ENCODE data around the gene PRPS1.
"Not testable (repeated sequence)": the region's sequence is repeated elsewhere in the genome, so short reads cannot be mapped to it uniquely, and the experiment has no call there.

The PRPS1 gene

GRCh38 chrX:107673933-107674479, 45.7 kb downstream of the PRPS1 start:
- in situ Hi-C loops (cut with MboI; ENCODE audit: low sequenced_read_pairs): no loop called here

- in situ Hi-C loops (cut with MboI; ENCODE audit: low sequenced_read_pairs): no loop called here
These were observed 46.4 kb downstream of the PRPS1 start for GRCh38 chrX:107674480-107675364.

- in situ Hi-C loops (cut with MboI; ENCODE audit: low sequenced_read_pairs): no loop called here
These were observed 47.0 kb downstream of the PRPS1 start for GRCh38 chrX:107675365-107675654.

DNA sequence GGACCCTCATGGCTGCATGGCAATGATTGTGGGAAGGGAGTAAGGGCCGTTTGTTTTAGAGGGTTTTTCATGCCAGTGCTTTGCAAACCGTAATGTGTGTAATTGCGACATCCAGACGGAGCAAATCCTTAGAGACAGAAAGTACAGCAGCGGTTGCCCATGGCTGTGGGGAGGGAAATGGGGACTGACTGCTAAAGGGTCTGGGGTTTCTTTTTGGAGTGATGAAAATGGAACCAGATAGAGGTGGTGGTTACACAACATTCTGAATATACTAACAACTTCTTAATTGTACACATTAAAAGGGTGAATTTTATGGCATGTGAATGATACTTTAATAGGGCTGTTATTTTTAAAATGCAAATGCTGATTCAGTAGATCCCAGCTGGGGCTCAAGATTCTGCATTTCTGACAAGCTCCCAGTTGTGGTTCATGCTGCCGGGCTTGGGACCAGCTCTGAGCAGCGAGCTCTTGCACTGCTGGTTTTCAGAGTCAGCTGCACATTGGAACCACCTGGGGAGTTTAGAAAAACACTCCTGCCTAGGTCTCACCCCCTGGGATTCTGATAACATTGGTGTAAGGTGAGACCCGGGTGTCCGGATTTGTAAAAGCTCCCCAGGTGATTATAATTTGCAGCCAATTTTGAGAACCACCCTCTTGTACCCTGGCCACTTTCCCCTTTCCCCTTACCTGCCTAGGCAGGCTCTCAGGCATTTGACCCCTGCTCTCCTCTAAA, 47.7 kb downstream of the PRPS1 start:
- in situ Hi-C loops (cut with MboI; ENCODE audit: low sequenced_read_pairs): no loop called here

DNA sequence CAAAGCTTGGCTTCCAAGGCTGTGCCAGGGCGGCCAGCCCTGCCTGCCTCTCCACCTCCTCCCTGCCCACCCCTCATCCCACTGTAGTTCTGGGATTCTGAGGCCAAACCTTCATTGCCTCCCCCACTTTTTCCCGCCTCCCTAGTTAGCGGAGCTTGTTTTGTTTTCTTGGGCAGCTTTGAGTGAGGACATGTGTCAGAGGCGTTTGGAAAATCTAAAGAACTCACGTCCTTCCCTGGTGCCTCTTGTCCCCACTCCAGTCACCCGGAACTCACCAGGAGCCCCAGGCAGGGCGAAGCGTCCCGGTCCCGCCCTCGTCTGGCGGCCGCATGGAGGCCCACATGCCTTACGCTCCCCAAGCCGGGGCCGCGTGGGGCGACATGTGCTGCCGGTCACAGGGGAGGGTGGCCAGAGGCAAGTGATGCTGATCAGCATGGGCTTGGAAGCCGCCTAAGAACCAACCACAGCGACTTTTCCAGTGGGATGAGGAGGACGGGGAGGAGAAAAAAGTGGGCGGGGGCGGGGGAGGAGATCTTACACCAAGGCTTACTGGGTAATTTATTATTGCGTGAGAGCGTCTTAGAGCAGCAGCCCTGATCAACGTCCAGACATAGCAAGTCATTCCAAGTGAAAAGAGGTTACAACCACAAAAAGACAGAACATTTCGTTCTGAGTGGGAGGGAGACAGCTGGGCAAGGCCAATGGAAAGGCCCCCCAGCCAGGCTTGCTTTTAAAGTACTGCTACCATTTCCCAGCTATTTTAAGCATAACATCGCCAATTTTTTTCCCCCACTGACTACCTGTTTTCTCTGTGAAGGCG, 48.5 kb downstream of the PRPS1 start:
- in situ Hi-C loops (cut with MboI; ENCODE audit: low sequenced_read_pairs): no loop called here

DNA sequence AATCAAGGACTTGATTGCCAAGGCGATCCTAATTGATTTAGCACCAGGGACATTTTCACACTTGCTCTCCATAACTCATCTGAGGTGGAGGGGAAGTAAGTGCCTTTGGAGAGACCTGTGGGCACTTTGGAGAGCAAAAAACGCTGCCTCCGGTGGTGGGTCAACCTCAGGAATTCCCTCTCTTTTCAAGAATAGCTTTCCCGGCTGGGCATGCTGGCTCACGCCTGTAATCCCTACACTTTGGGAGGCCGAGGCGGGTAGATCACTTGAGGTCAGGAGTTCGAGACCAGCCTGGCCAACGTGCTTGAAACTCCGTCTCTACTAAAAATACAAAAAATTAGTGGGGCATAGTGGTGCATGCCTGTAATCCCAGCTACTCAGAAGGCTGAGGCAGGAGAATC, 49.2 kb downstream of the PRPS1 start:
- in situ Hi-C loops (cut with MboI; ENCODE audit: low sequenced_read_pairs): no loop called here

GRCh38 chrX:107677909-107678308, 49.6 kb downstream of the PRPS1 start:
- in situ Hi-C loops (cut with MboI; ENCODE audit: low sequenced_read_pairs): no loop called here

DNA sequence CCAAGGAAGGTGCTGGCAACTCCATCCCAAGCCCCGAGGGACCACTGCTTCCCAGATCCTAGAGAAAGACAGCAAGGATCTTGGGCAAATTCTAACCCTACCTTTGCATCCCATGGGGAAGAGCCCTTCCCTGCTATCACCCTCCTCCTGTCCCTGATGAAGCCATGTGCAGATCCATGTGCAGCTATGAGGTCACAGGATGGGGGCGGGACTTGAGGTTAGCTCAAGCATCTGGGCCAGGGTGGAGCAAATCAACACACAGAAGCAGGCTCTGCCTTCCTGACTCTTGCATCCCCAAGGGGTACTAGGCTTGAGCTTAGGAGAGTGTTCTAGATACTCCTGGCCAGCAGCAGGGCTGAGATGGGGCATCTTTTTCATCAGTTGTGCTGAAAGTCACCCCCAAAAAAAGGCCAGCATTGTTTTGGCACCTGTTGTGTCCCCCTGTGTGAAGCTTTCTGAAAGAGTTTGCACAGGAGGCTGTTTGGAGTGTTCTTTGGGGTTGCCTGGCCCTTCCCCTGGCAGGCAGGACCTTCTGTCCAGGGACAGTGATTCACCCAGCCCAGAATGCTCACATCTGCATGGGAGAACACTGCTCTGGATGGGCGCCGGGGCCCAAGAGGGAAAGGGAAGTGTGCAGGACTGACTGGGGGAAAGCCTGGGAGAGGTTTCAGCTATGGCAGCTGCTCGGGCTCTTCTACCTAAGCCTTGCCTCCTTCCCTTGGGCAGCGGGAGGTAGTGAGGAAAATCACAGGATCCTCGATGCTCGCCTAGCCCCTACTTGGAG, 50.8 kb downstream of the PRPS1 start:
- in situ Hi-C loops (cut with MboI; ENCODE audit: low sequenced_read_pairs): no loop called here

- in situ Hi-C loops (cut with MboI; ENCODE audit: low sequenced_read_pairs): no loop called here
These were observed 53.9 kb downstream of the PRPS1 start for GRCh38 chrX:107682256-107682655.

GRCh38 chrX:107683124-107683895, 55.0 kb downstream of the PRPS1 start:
- in situ Hi-C loops (cut with MboI; ENCODE audit: low sequenced_read_pairs): no loop called here

- in situ Hi-C loops (cut with MboI; ENCODE audit: low sequenced_read_pairs): no loop called here
These were observed 55.6 kb downstream of the PRPS1 start for GRCh38 chrX:107683931-107684330.

DNA sequence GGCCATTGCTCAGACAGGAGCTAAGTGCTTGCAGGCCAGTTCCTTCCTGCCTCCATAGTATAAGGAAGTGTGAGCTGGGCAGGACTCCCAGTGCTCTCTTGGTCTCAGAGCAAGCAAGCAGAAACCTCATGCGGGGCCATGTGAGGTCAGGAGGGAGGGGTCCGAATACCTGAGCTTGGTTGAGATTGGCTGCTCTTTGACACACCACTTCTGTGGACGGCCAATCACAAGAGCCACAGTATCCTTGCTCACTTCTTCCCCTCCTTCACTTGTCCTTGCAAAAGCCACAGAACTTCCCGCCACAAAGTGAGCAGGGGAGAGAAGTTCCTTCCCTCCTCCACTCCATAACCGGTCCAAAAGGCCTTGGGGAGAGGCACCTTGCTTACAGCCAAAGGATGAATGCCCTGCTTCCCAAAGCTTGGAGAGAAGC, 56.7 kb downstream of the PRPS1 start:
- in situ Hi-C loops (cut with MboI; ENCODE audit: low sequenced_read_pairs): no loop called here

- in situ Hi-C loops (cut with MboI; ENCODE audit: low sequenced_read_pairs): not testable (repeated sequence)
These were observed 57.3 kb downstream of the PRPS1 start for GRCh38 chrX:107685586-107685985.

DNA sequence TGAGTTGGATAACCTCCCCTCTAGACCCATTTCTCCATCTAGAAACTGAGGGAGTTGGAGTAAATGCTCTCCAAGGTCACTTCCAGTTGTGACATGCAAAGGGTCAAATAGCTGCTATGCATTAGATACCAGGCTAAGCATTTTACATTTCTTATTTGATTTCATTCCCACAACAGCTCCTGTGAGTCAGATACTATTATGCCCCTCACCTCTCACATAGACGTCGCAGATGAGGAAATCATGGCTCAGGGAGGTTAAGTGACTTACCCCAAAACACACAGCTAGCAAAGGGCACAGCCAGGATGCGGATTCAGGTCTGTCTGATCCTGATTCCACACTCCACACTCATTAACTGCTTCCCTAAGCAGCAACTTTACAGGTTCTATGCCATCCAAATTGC, 57.7 kb downstream of the PRPS1 start:
- in situ Hi-C loops (cut with MboI; ENCODE audit: low sequenced_read_pairs): no loop called here

- in situ Hi-C loops (cut with MboI; ENCODE audit: low sequenced_read_pairs): no loop called here
These were observed 58.5 kb downstream of the PRPS1 start for GRCh38 chrX:107686792-107687191.

- in situ Hi-C loops (cut with MboI; ENCODE audit: low sequenced_read_pairs): no loop called here
These were observed 59.1 kb downstream of the PRPS1 start for GRCh38 chrX:107687445-107687844.

- in situ Hi-C loops (cut with MboI; ENCODE audit: low sequenced_read_pairs): no loop called here
These were observed 62.7 kb downstream of the PRPS1 start for GRCh38 chrX:107691024-107691448.

DNA sequence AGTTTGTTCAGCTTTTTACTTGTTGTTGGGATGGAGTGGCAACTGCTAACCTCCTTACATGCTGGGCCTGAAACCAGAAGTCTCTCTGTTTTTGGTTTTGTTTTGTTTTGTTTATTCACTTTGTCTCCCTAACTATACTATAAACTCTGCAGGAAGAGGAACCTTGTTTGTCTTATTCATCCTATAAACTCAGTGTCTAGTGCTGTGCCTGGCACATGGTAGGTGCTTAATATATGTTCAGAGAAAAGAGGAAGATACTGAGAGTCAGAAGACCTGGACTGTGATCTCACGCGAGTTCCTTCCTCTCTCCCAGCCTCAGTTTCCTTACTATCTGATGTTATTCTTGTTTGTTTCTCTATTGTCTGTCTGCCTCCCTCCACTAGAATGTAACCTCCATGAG, 71.3 kb downstream of the PRPS1 start:
- in situ Hi-C loops (cut with MboI; ENCODE audit: low sequenced_read_pairs): no loop called here

GRCh38 chrX:107700317-107700774, 72.0 kb downstream of the PRPS1 start:
- in situ Hi-C loops (cut with MboI; ENCODE audit: low sequenced_read_pairs): no loop called here

All from hTERT RPE-1 (cell line).